GM21381 (cell line): Measurements from ENCODE around the gene F2.
"Not testable (repeated sequence)": the region's sequence is repeated elsewhere in the genome, so short reads cannot be mapped to it uniquely, and the experiment has no call there.

ENCODE experiments used
- ATAC-seq: cut with Tn5 transposase; IDR thresholded peaks from one replicate; pipeline ENCODE4 v1.9.1; 2021; ENCODE audit warnings: mild to moderate bottlenecking, moderate library complexity; ENCODE audit not compliant: unreplicated experiment

F2 gene

DNA sequence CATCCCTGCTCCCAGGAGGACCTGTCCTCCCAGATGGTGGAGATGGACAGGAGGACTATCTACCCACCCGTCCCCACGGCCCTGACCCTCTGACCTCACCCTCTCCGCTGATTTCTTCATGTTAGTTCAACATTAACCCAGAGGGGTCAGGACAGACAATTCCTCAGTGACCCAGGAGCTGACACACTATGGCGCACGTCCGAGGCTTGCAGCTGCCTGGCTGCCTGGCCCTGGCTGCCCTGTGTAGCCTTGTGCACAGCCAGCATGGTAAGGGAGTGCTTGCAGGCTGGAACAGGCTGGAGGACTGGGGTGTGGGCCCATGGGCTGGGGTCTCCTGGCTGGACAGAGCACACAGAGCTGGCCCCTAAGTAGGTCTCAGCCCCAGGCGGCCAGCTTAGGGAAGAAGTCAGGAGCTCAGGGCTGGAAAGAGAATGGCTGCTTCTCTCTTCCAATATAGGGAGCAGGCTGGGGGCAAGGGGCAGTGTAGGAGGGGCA, at the start of gene F2:
F2 (plus strand) TSS at position 166 of the 495 bp plus-strand sequence; CDS start at position 189, 23 bp downstream.
- no peak for ATAC-seq

DNA sequence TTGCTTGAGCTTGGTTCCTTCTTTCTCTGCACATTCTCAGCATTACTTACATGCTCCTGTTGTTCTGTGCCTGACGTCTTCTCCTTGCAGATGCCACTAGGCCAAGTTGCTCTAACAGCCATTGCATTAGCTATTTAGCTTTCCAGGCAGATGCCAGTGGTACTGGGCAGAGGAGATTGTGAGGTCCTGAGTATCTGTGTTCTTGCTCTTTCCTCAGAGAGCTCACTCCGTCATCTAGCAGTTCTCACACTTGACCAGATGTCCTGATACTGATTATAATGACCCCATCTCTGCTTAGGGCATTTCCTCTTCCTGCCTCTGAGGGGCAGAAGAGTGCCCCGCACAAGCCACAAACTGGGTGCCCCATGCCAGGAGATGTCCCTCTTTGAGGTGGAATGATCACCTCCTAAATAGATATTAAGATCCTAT, 49.3 kb upstream of the F2 start:
- ATAC-seq: no peak

DNA sequence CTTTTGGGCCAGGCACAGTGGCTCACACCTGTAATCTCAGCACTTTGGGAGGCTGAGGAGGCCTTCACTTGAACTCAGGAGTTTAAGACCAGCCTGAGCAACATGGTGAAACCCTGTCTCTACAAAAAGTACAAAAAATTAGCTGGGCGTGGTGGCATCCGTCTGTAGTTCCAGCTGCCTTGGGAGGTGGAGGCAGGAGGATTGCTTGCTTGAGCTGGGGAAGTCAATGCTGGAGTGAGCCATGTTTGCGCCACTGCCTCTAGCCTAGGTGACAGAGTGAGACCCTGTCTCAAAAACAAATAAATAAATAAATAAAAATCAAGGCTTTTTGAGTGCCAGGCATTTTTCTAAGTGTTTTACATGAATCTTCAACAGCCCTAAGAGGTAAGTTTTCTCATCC, 48.5 kb upstream of the F2 start:
- ATAC-seq: not testable (repeated sequence)

DNA sequence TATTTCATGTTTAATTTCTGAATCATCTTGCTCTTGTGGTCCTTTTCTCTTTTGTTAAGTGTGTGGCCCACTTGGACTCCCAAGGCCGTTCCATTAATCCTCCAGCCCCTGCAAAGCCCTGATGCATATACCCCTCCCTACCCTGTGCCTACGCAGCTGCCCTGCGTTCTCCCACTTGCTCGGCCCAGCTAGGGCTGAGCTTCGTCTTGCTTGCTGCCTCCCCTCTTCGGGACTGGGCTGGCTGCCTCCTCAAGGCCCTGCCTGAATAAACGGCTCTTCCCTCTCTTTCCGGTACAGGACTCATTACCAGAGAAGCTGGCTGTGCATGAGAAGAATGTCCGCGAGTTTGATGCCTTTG, 47.1 kb upstream of the F2 start:
- ATAC-seq: no peak

DNA sequence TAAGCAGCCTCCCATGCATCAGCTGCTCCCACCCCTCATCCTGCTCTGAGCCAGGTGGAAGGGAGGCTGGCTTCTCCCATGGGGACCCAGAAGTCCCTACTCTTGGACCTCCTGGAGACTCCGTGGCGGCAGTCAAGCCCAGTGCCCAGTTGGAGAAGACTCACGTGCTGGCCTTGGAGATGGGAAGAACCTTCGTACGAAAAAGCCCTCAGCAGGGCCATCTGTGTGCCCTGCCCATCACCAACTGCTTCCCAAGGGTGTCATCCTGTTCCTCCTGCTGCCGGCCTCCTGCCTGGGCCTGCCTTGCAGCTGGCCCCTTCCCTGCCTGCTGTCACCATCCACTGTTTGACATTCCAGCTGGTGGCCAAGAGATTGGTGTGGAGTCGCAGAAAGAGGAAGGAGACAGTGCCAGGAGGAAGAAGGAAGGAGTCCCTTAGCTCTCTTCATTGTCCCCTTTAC, 46.6 kb upstream of the F2 start:
- ATAC-seq: no peak

DNA sequence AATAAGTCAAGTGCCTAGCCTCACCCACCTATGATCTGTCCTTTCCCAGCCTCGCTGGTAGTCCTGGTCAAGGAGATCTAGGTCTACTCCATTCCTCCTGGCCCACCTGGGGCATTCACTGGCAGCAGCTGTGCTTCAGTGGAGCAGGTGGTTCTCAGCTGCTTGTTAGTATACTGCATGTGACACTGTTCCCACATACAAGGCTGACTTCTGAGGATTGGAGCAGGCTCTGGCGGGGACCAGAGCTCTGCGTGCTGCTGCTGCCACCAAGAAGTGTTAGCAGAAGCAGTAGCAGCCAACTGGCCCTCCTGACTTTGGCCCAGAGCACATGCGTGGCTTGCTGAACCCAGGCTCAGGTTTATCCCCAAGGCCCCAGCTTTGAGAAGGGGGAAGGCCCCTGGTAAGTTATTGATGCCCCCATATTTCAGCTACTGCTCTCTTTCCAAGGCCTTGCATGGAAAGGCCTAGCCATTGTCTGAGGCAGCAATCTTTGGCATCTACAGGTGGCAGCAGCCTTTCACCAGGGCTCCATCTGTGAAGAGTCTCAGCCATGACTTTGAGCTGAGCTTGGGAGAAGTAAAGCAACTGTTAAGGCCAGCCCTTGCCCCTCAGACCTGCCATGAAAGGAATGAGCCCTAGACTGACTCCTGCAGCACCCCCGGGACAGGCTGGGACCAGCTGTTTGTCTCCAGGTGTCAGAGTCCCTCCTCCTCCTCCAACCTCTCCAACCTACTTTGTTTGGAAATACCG, 45.1 kb upstream of the F2 start:
- ATAC-seq: no peak

DNA sequence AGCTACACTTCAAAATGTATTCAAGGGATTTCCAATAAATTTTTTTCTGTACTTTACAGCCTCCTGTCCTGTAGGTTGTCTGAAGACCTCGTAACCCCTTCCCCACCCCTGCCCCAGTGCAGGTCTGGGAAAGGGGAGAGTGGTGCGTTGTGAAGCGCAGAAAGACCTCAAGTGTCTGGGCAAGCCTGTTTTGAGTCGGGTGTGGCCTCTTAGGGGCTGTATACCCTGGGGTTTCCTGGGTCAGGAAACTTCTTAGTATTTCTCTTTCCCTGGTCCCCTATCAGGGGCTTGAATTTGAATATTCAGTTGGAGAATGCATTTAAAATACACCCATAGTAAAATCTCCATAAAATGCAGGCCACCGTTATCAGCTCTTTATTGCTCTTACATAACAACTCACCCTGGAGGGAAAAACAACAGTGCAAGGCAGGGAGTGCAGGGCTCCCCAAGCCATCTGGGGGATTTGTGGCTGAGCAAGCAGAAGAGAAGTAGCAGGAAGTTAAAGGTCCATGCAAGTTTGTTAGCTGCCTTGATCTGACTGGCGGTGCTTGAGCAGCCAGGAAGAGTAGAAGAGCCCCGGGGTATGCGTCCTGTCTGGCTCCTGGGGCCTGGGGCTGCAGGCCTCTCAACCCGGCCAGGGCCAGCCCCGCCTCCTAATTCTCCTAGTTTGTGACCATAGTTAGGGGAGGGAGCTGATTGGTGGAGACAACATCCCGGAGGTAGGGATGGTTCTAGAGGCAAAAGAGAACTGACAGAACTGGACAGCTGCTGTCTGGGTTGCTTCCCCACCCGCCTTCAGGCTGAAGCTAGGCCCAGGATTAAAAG, 44.3 kb upstream of the F2 start:
- no peak for ATAC-seq

DNA sequence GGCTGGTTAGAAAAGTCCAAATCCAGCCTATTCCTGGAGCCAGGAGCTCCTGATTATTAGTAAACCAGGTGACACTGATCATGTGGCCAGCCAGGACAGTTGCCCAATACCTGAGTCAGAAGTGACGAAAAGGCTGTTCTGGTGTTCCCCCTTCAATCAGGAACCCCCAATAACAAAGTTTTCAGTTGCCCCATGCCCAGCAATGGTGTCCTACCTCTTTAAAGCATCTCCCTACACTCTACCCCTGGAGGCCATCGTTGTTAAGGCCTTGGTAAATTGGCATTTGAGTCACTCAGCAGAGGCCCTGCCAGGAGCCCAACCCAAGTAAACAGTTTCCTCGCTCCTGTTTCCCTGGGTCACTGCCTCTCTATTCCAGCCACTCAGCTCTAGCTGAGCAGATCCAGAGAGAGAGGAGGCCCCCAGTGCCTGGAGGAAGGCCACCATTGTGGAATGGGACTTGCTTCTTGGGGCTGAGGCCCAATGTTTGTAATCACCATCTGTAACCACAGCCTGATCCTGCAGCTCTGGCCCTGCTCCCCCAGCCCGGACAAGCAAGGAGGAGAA, 43.6 kb upstream of the F2 start:
- no peak for ATAC-seq

DNA sequence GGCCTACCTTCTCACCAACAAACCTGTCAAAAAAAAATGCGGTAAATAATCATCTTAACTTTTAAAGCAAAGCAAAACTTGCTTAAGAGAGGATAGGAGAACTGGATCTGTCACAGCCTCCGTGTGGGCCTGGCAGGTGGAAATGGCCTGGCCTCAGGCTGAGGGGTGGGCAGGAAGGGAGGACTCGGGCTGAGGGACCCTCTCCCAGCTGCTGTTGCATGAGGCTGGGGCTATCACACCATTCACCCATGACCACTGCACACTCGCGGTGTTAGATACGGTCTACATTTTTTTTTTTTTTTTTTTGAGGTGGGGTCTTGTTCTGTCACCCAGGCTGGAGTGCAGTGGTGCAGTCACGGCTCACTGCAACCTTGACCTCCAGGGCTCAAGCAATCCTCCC, 43.1 kb upstream of the F2 start:
- no peak for ATAC-seq

DNA sequence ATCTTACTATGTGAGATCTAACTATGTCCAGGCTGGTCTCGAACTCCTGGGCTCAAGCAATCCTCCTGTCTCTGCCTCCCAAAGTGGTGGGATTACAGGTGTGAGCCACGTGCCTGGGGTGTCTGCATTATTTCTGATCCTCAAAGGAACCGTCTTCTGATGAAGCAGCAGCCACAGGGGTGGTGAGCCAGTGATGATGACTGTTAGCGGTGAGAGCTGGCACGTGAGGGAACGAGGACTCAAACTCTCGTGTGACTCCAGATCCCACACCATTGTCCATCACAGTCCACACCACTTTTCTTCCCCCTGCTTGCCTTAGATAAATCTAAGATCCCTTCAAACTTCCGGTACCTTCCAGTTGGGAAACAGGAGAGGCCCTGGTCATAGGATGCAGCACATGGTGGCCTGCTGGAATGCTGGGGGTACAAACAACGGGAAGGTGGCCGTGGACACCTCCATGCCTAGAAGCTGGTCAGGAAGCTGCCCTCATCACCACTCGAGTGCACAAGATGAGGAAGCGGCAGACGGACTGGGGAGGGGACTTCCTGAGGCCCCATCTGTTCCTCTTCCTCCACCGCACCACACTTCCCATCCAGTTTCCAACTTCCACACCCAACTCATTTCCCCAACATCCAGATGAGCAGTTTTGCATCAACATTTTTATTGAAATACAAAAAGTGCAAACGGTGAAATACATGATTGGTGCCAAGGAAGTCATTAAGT, 42.4 kb upstream of the F2 start:
- no peak for ATAC-seq

DNA sequence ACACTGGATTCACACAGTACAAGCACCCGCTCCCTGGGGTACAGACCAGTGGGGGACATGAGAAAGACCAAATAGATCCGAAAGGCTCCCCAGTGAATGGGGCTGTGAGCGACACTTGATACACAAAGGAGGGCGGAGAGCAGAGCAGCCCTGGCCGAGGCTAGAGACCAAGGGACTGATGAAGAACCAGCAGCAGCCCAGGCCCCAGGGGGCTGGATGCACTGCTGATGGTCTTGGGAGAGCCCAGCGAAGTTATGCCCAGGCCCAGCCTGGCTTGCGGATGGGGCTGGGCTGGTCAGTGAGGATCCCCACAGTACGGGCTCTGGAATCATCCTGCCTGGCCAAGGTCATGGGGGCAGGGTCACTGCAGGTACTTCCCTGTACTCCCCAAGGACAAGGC, 41.8 kb upstream of the F2 start:
- ATAC-seq: no peak

DNA sequence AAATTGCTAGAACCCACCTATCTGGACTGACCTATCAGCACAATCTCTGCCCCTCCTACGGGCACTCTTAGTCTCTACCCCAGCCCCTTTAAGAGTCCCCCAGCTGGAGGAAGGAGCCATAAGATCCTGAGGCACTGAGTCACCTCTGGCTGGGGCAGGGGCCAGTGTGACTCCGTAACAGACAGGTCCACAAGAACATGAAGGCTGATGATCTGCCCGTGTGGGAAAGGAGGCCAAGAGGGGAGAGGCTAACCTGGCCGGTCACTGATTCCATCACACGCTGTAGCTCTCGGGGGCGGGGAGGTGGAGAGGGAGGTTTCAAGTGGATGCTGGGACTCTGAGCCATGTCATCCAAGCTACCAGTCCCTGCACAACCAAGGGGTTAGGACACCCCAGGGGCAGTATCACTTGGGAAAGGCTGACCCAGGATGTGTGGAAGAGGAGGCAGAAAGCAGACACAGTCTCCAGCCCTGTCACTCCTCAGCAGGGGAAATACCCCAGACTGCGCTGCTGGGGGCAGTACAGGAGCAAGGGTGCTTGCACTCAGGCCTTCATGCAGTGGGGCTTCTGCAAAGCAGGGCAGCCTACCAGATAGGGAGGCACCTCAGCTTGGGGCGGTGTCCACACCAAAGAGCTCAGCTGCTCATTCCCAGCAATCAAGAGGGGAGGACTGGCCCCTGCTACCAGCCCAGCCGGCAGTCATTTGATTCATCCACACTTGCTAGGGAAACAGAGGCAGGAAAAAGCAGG, 40.8 kb upstream of the F2 start:
- ATAC-seq: no peak

DNA sequence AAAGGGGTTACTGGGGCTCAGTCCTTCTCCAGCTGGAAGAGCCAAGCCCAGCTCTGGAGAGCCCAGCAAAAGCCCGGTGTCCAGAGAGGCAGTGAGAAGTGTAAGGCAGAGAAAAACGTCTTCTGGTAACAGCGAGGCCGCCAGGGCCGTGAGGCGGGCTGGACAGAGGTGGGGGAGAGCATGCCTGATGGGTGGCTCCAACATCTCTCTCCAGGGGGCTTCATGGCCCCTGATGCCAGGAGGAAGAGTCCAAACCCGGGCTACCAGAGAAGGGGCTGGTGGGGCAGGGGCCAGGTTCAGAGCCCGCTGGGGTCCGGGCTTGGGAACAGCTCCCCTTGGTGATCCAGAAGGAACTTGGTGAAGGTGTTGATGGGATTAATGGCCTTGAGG, 40.3 kb upstream of the F2 start:
- ATAC-seq: no peak

DNA sequence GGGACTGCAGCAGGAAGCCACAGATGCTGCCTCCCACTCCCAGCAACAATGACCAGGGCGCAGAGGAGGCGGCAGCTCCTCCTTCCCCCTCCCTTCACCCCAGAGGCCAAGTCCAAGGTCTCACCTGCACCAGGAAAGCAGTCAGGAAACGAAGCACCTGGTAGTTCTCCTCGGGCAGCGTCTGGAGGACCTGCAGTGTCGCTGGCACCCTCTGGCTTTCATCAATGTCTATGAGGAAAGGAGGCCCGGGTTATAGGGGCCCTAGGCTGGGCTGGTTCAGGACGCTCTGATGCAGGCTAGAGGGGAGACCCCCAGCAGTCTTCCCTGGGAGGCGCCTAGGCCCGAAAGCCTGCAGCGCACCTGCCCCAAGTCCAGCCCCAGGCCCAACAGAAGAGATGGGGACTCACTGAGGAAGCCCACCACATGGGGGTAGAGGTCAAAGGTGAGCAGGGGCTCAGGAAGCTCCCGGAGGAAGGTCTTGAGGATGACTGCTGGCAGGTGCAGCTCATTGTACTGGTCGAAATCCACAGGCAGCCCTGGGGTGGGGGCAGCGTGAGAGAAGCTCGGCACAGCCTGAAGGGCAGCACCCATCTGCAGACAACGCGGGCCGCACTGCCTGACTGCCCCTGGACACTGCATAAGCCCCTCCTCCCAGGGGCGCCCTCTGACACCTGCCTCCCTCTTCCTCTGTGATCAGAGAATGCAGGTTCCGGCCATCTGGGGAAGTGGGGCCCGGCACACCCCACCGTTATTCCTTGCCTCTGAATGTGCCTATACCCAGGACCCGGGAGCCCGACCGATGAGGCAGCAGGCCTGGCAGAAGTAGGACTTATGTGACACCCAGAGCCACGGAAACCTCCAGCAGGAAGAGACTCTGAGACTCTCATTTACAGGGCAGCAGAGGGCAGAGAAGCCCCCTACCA, 39.5 kb upstream of the F2 start:
- no peak for ATAC-seq

DNA sequence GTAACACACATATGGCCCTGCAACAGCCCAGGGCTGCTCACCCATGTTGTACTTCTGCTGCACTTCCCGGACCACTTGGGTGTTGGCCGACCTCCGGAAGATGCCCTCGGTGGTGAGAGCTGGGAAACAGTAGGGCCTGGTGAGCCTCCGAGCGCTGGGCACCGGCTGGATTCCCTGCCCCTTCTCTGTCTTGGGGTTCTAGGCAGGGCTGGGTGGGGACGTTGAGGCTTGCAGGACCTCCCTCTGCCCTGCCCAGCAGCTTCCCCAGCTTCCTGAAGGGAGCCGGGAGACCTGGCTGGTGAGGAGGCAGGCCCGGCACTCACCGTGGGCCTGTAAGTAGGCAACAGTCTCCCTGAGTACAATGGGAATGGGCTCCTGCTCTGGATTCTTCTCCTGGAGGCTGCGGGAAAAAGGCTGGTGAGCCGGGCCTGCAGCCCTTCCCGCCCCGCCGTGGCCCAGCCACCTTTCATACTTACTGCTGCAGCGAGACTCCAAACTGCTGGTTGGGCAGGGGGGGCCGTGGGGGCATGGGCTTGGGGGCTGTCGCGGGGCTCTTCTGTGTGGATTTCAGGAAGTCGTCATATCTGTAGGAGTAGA, 38.8 kb upstream of the F2 start:
- ATAC-seq: no peak

DNA sequence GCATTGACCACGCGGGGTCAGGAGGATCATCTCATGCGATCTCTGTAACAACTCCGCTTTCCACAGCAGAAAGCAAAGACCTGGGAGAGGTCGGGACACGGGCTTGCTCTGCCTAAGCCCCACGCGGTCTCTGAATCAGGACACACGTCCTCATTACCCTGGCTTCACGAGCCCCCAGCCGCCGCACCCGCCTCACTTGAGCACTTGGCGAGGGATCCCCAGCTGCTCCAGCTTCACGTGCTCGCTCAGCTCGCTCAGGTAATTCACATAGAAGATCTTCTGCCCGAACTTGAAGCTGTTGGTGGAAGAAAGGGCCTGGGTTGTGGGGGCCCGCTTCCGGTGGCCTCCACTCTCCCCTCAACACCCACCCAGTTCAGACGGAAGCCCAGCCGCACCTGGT, 38.2 kb upstream of the F2 start:
- no peak for ATAC-seq

DNA sequence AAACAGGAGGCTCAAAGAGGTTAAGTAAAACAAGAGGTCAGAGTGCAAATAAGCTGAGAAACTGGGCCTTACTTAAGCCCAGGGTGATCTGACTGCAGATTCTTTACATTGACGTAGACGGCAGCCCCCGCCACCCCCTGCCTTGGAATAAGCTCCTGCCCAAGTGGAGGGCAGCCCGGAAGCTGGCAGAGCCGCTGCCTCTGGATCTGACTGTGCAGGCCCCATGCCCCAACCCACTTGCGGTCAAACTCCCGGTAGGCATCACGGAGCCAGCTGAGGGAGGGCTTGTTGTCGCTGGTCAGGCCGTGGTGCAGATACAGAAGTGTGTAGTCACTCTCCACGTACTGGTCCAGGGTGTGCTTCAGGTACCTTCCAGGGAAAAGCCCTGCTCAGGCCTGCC, 37.2 kb upstream of the F2 start:
- ATAC-seq: no peak

DNA sequence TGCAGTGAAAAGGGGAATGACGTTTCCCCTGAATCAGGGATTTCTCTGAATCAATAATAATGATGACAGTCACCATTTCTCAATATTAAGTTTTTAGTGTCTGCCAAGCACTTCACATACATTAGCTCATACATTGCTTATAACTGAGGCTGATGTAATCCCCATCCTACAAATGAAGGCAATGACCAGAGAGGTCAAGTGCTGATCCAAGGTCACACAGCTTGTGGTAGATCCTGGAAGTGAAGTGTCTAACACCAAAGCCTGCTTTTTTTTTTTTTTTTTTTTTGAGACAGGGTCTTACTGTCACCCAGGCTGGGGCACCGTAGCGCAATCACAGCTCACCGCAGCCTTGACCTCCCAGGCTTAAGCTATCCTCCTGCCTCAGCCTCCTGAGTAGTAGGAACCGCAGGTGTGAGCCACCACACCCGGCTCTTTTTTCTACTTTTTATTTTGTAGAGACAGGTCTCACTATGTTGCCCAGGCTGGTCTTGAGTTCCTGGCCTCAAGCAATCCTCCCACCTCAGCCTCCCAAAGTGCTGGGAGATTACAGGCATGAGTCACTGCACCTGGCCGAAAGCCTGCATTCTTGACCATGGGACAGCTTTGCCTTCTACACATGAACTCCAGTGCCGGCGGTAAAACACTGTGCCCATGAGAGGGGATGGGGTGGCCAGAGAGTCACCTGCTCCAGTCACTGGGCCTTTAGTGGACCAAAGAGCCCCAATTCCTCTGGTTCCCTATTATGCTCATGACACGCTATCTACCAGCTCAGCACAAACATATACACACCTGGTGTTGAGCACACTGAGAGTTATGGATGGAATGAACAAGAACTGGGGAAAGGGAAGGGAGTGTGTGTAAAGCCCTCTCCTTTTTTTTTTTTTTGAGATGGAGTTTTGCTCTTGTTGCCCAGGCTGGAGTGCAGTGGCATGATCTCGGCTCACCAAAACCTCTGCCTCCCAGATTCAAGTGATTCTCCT, 36.0 kb upstream of the F2 start:
- ATAC-seq: no peak
